Measurements from ENCODE around the gene NBPF15. TPM values are rescaled to one million over a fixed set of nuclear protein-coding genes. Genes with fewer than 3 reads are reported as not detected.
A peak's percentile ranks its signal among the peaks of the same experiment; 100 is the strongest.

NBPF15 gene
- total and polyA plus RNA-seq, 9 of the 15 experiments (the other 6 are each of a cell fraction or from before 2014, with no cell fraction given), result 1.8 to 13.2 (median 6.0) TPM

DNA sequence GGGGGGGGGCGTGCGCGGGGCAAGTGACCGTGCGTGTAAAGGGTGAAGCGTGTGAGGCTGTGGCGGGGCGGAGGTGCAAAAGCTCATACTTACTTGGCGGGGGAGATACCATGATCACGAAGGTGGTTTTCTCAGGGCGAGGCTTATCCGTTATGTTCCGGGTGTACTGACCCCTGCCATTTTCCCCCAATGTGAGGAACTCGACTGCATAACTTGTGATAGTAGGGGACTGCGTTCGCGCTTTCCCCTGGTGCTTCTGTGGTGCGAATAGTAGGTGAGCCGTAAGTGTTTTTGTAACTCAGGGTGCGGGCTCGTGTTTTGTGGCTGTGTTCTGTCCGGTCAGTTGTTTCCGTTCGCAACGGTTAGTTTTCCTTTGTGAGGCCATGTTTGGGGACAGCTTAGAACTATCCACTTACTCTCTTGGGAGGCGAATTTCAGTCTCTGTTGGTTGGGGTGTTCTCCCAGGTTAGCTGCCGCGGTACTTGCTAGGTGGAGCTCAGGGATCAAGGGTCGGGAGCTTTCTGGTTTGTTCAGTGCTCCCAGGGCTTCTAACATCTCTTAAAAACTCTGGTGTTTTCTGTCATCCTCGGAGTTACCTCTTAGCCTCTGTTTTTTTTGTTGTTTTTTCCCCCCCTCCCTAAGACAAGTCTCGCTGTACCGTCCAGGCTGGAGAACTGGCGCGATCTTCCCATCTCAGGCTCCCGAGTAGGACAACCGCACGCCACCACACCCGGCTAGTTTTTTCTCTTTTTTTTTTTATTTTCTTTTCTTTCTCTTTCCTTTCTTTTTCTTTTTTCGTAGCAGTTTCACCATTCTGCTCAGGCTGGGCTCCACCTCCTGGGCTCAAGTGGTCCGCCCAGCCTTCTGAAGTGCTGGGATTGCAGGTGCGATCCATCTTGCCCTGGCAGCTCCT lies 48.7 kb downstream of the NBPF15 start (continued):
- TF ChIP-seq, protein P1, sequence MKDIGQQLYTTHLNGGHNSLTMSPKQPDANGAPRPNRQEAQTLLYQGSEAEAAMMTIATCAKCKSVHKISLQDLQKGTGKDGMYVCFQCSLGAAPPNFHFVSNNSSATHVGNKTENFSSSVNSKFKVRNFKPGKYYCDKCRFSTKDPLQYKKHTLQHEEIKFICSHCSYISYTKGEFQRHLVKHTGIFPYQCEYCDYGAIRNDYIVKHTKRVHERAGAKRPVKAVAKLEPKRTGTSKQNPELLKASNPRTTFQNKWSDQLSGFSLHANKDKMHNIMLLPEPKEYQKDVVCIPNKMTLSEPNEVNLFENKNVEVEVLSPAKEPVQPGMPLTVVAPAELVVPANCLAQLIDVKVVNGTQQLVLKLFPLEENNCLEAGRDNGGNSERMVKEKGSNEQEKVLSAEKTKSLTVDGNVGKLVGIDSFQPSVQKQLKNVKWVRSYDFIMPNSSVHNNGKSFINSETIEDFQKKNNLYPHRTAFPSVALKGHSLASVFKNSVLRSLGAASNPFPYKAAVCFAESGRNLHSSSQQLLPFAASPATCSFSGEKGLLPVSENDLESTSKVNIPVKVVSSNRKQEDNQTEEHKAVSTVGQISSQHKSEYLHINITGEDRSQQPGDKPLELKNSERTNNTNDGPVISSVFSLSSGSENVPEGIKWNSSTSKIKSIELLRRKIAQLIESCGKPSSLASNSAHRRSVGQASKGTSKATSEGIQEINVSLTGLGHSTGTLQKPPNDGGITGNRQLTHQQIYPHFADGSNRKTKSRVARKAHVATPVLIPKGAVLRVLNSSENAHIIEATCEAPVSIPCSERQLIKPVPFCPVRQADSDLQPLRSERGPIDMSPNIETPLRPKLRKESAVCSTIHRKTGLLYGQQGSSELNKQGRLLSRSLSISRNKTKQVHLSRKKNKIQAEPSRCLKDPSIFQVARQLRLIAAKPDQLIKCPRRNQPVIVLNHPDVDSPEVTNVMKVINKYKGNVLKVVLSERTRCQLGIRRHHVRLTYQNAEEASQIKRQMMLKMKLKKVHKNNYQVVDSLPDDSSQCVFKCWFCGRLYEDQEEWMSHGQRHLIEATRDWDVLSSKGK (CRISPR knock-in tag; IDR thresholded peaks at IDR 0.05), result peak; percentile 99
- 0 out of 2 replicates have a peak, but pooled peaks have one; percentile 53 for TF ChIP-seq LARP7 (IDR thresholded peaks at IDR 0.05)
- TF ChIP-seq DDX20 (tag; IDR thresholded peaks at IDR 0.05; ENCODE audit: low read depth), result peak; percentile 47; the same call in 1 of the 2 replicates
- TF ChIP-seq, protein P2, sequence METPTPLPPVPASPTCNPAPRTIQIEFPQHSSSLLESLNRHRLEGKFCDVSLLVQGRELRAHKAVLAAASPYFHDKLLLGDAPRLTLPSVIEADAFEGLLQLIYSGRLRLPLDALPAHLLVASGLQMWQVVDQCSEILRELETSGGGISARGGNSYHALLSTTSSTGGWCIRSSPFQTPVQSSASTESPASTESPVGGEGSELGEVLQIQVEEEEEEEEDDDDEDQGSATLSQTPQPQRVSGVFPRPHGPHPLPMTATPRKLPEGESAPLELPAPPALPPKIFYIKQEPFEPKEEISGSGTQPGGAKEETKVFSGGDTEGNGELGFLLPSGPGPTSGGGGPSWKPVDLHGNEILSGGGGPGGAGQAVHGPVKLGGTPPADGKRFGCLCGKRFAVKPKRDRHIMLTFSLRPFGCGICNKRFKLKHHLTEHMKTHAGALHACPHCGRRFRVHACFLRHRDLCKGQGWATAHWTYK (CRISPR knock-in tag; IDR thresholded peaks at IDR 0.05), result peak; percentile 99
- TF ChIP-seq, protein P3, sequence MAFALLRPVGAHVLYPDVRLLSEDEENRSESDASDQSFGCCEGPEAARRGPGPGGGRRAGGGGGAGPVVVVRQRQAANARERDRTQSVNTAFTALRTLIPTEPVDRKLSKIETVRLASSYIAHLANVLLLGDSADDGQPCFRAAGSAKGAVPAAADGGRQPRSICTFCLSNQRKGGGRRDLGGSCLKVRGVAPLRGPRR (CRISPR knock-in tag; IDR thresholded peaks at IDR 0.05), result peak; percentile 65; the same call in 1 of the 2 replicates
- TF ChIP-seq, protein P4, sequence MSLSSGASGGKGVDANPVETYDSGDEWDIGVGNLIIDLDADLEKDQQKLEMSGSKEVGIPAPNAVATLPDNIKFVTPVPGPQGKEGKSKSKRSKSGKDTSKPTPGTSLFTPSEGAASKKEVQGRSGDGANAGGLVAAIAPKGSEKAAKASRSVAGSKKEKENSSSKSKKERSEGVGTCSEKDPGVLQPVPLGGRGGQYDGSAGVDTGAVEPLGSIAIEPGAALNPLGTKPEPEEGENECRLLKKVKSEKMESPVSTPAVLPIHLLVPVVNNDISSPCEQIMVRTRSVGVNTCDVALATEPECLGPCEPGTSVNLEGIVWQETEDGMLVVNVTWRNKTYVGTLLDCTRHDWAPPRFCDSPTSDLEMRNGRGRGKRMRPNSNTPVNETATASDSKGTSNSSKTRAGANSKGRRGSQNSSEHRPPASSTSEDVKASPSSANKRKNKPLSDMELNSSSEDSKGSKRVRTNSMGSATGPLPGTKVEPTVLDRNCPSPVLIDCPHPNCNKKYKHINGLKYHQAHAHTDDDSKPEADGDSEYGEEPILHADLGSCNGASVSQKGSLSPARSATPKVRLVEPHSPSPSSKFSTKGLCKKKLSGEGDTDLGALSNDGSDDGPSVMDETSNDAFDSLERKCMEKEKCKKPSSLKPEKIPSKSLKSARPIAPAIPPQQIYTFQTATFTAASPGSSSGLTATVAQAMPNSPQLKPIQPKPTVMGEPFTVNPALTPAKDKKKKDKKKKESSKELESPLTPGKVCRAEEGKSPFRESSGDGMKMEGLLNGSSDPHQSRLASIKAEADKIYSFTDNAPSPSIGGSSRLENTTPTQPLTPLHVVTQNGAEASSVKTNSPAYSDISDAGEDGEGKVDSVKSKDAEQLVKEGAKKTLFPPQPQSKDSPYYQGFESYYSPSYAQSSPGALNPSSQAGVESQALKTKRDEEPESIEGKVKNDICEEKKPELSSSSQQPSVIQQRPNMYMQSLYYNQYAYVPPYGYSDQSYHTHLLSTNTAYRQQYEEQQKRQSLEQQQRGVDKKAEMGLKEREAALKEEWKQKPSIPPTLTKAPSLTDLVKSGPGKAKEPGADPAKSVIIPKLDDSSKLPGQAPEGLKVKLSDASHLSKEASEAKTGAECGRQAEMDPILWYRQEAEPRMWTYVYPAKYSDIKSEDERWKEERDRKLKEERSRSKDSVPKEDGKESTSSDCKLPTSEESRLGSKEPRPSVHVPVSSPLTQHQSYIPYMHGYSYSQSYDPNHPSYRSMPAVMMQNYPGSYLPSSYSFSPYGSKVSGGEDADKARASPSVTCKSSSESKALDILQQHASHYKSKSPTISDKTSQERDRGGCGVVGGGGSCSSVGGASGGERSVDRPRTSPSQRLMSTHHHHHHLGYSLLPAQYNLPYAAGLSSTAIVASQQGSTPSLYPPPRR (CRISPR knock-in tag; IDR thresholded peaks at IDR 0.05; ENCODE audit: borderline replicate concordance), result peak; percentile 94; the same call in 1 of the 2 replicates
- peak; percentile 93 for TF ChIP-seq NCOA4 (IDR thresholded peaks at IDR 0.05; ENCODE audit: partially characterized antibody)
- TF ChIP-seq KLF1 (tag; IDR thresholded peaks at IDR 0.05), result peak; percentile 84
- peak; percentile 99 for TF ChIP-seq ZSCAN32 (CRISPR knock-in tag; IDR thresholded peaks at IDR 0.05)
- peak; percentile 86 for TF ChIP-seq ZNF24 (IDR thresholded peaks at IDR 0.05)
- TF ChIP-seq NUFIP1 (IDR thresholded peaks at IDR 0.05; ENCODE audit: partially characterized antibody), result peak; percentile 97
- peak; percentile 88 for TF ChIP-seq NFIC (IDR thresholded peaks at IDR 0.05)
- TF ChIP-seq TEAD2 (tag; IDR thresholded peaks at IDR 0.05), result peak; percentile 60; the same call in 1 of the 2 replicates
- peak; percentile 65 for TF ChIP-seq ZNF707 (CRISPR knock-in tag; conservative IDR thresholded peaks at IDR 0.05)
- TF ChIP-seq ZKSCAN1 (IDR thresholded peaks at IDR 0.05; ENCODE audit: low read depth, low read length), result peak; percentile 92
- peak; percentile 85 for TF ChIP-seq ZNF589 (CRISPR knock-in tag; IDR thresholded peaks at IDR 0.05; ENCODE audit: low read depth)

All from K562 (cell line).